ENCODE data around the gene TWNK. TPM values are rescaled to one million over a fixed set of nuclear protein-coding genes. Genes with fewer than 3 reads are reported as not detected.

TWNK gene
- total and polyA plus RNA-seq, 9 of the 15 experiments (the other 6 are each of a cell fraction or from before 2014, with no cell fraction given) = 11.6 to 34.7 (median 17.4) TPM

DNA sequence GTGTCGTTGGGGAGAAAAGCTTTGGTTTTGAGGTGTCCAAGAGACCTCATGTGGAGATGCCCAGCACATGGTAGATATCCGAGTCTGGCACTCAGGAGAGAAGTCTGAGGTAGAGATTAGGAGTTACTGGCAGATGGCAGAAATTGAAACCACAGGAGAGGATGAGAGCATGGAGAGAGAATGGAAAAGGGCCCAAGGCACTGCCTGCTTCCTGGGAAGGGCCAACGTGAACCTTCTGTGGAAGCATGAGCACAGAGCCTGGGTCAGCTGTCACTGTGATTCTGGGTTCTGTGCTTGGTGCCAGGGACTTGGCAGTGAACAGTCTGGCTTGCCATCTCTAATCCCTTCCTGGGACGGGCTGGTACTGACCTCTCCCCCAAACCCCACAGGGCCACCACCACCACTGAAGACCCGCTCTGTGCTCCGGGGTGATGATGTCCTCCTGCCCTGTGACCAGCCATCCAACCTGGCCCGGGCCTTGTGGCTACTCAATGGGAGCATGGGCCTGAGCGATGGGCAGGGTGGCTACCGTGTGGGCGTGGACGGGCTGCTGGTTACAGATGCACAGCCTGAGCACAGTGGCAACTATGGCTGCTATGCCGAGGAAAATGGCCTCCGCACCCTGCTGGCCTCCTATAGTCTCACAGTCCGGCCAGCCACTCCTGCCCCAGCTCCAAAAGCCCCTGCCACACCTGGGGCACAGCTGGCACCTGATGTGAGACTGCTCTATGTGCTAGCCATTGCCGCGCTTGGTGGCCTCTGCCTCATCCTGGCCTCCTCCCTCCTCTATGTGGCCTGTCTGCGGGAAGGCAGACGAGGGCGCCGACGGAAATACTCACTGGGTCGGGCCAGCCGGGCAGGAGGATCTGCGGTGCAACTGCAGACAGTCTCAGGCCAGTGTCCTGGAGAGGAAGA, 4.2 kb upstream of the TWNK start:
- Histone ChIP-seq H3K9ac (ENCODE audit: insufficient read depth in 1 of 2, low read depth in 2 of 2, low read length in 2 of 2) (peak overlapping the region in 1 of 2 experiments; percentile 52; a peak in 1 of 4 replicates), H3K27me3 (ENCODE audit: control insufficient read depth in 2 of 2, insufficient read depth in 2 of 2, low read length in 2 of 2) (no peaks in the 10 kb centered on the region), H4K20me1 (replicated peaks; ENCODE audit: control insufficient read depth, insufficient read depth, low read length) (no peaks in the 10 kb centered on the region; the same call in 1 of the 2 replicates), H3K27ac (ENCODE audit: extremely low read depth, low read depth, low read length) (no peak overlapping the region), H3K36me3 (ENCODE audit: control insufficient read depth, insufficient read depth, low read length) (peaks cover 29% of the 10 kb centered on the region; the same call in 2 of the 3 replicates), H2AFZ (ENCODE audit: low read depth, low read length) (no peak overlapping the region), H3K4me2 (ENCODE audit: insufficient read depth, low read length) (no peak overlapping the region), H3K4me3 (no peak overlapping the region), H3K79me2 (ENCODE audit: control insufficient read depth, insufficient read depth, low read length) (peaks cover 26% of the 10 kb centered on the region), H3K9me3 (replicated peaks; ENCODE audit: control insufficient read depth, insufficient read depth, low read depth, low read length) (no peaks in the 10 kb centered on the region), H3K9me1 (ENCODE audit: control insufficient read depth, insufficient read depth, low read length) (no peaks in the 10 kb centered on the region), H3K4me1 (replicated peaks in 1 of 2; ENCODE audit: control insufficient read depth in 2 of 2, insufficient read depth in 2 of 2, low read length in 2 of 2) (peaks cover 3 to 14% of the 10 kb centered on the region in 2 experiments; a peak in 3 of 5 replicates)
- DNase-seq (ENCODE audit: extremely low read depth in 1 of 4, low spot score in 3 of 4) (no peak), ATAC-seq (no peak), FAIRE-seq (no peak)
- ChIA-PET CTCF (ENCODE audit: low intra/inter-chr PET ratio) (no interaction called here), POLR2A (interaction anchor here (0.6 to 1.3 kb wide), 3 partner anchors 35 to 296 kb away, joined by 3 read pairs; no protein-coding TSS in a partner anchor)
- WGBS (ENCODE audit: insufficient coverage, low coverage, missing lambda C conversion rate) = 80% methylated on average over 14 of the region's 24 CpGs
- no TSS peak for BruUV-seq (replicated peaks)
- TF ChIP-seq POLR2G (IDR thresholded peaks at IDR 0.05; ENCODE audit: low read depth, low read length) = peak; percentile 34; the same call in 1 of the 2 replicates
- no peak for TF ChIP-seq GABPB2 (CRISPR knock-in tag; conservative IDR thresholded peaks at IDR 0.05)
- intact Hi-C loops (cut with micrococcal nuclease) = no loop called here
- in situ Hi-C loops (cut with MboI) = loop anchor here (25.0 kb wide), 1 partner anchor 1054 kb away; no protein-coding TSS in a partner anchor

Data from K562 (cell line).